Measurements from ENCODE around the gene C6orf47. TPM values are rescaled to one million over a fixed set of nuclear protein-coding genes. Genes with fewer than 3 reads are reported as not detected.

Gene C6orf47
- total and polyA plus RNA-seq, 2 of the 8 experiments (the other 6 are each of a cell fraction or from before 2014, with no cell fraction given): 4.7 to 14.6 TPM

GRCh38 chr6:31693535-31693934 lies 33.0 kb upstream of the C6orf47 start (continued):
- no peak for TF ChIP-seq CBX8 (IDR thresholded peaks at IDR 0.05; ENCODE audit: borderline replicate concordance, low read depth, low read length)
- TF ChIP-seq TEAD4 (IDR thresholded peaks at IDR 0.05; ENCODE audit: low read depth, low read length): no peak
